Osteocyte (in vitro differentiated cells): Measurements from ENCODE around the gene DHX34. TPM values are rescaled to one million over a fixed set of nuclear protein-coding genes. Genes with fewer than 3 reads are reported as not detected.
"Not testable (repeated sequence)": the region's sequence is repeated elsewhere in the genome, so short reads cannot be mapped to it uniquely, and the experiment has no call there.

Experiments used
- DNase-seq: peaks from one replicate; pipeline ENCODE4 v3.0.0; 2021; ENCODE audit warnings: mixed read lengths; ENCODE audit not compliant: unreplicated experiment; ENCODE audit errors: extremely low spot score
- H3K27ac Mint-ChIP-seq: one replicate; pipeline ENCODE4 v1.8.0; 2021; ENCODE audit warnings: mild to moderate bottlenecking, mixed read lengths; ENCODE audit not compliant: unreplicated experiment
- H3K27me3 Mint-ChIP-seq: one replicate; pipeline ENCODE4 v1.8.0; 2021; ENCODE audit warnings: mixed read lengths; ENCODE audit not compliant: unreplicated experiment
- H3K36me3 Mint-ChIP-seq: one replicate; pipeline ENCODE4 v1.8.0; 2021; ENCODE audit warnings: mixed read lengths; ENCODE audit not compliant: unreplicated experiment
- H3K4me1 Mint-ChIP-seq: one replicate; pipeline ENCODE4 v1.8.0; 2021; ENCODE audit warnings: mixed read lengths; ENCODE audit not compliant: unreplicated experiment
- H3K4me3 Mint-ChIP-seq: one replicate; pipeline ENCODE4 v1.8.0; 2021; ENCODE audit warnings: mild to moderate bottlenecking, moderate library complexity, mixed read lengths; ENCODE audit not compliant: unreplicated experiment
- H3K9me3 Mint-ChIP-seq: one replicate; pipeline ENCODE4 v1.8.0; 2021; ENCODE audit warnings: mixed read lengths; ENCODE audit not compliant: unreplicated experiment
- total RNA-seq: library from RNA; stranded (reverse); gene quantifications from 2 replicates; pipeline ENCODE4 v1.2.1, GENCODE V29; 2021
- TF ChIP-seq, protein P1 (sequence below): fragments of 200-600 bp; sonication (generic); IDR thresholded peaks from 2 replicates; pipeline ENCODE4 v1.5.0; 2021; ENCODE audit warnings: antibody characterized with exemption, mild to moderate bottlenecking, moderate library complexity

DHX34 gene
- total RNA-seq, 1 donor from 2014 or later = 17.5 TPM

DNA sequence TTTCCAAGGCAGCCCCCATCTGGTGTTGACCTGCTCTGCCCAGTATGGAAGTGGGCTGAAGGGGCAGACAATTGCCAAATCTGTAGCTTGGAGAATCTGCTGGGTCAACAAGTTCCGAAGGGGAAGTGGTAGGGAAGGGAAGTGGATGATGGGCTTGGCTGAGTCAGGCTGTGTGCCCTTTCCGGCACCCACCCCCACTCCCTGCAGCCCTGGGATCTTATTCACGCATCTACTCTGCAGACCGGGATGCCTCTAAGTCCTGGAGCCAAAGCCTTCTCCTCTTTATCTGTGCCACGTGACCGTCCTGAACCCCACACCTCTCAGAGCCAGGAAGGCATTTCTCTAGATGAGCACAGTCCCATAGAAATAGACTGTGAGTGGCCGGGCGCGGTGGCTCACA is 24.6 kb upstream of the DHX34 start:
- no peaks in the 10 kb centered on the region for H3K4me1 Mint-ChIP-seq
- DNase-seq = no peak
- H3K27me3 Mint-ChIP-seq = peaks cover 6% of the 10 kb centered on the region
- no peak overlapping the region for H3K4me3 Mint-ChIP-seq
- no peaks in the 10 kb centered on the region for H3K36me3 Mint-ChIP-seq
- no peak overlapping the region for H3K27ac Mint-ChIP-seq
- no peaks in the 10 kb centered on the region for H3K9me3 Mint-ChIP-seq
- TF ChIP-seq, protein P1, sequence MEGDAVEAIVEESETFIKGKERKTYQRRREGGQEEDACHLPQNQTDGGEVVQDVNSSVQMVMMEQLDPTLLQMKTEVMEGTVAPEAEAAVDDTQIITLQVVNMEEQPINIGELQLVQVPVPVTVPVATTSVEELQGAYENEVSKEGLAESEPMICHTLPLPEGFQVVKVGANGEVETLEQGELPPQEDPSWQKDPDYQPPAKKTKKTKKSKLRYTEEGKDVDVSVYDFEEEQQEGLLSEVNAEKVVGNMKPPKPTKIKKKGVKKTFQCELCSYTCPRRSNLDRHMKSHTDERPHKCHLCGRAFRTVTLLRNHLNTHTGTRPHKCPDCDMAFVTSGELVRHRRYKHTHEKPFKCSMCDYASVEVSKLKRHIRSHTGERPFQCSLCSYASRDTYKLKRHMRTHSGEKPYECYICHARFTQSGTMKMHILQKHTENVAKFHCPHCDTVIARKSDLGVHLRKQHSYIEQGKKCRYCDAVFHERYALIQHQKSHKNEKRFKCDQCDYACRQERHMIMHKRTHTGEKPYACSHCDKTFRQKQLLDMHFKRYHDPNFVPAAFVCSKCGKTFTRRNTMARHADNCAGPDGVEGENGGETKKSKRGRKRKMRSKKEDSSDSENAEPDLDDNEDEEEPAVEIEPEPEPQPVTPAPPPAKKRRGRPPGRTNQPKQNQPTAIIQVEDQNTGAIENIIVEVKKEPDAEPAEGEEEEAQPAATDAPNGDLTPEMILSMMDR = no peak

DNA sequence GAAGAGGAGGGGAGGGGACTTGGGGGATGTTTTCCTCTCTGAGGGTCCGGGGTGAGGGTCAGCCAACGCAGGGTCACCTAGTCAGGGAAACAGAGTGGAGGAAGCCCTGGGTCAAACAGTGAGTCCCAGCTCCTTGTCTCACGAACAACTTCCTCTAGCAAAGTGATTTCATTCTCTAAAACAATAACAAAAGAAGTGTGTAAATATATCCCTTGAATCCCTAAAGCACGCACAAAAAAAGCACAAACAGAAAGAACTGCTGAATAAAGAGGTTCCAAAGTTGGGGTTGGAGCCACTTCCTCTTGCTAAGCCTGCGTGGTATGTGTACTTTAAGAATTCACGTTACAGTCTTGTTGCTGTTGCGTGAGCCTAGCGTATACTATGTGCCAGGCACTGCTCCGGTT is 18.6 kb upstream of the DHX34 start:
- Mint-ChIP-seq H3K9me3 (no peaks in the 10 kb centered on the region), H3K4me1 (peaks cover 14% of the 10 kb centered on the region), H3K27ac (peak overlapping the region; percentile 87), H3K36me3 (no peaks in the 10 kb centered on the region), H3K4me3 (no peak overlapping the region), H3K27me3 (peaks cover 4% of the 10 kb centered on the region)
- TF ChIP-seq, protein P1 = no peak
- no peak for DNase-seq

DNA sequence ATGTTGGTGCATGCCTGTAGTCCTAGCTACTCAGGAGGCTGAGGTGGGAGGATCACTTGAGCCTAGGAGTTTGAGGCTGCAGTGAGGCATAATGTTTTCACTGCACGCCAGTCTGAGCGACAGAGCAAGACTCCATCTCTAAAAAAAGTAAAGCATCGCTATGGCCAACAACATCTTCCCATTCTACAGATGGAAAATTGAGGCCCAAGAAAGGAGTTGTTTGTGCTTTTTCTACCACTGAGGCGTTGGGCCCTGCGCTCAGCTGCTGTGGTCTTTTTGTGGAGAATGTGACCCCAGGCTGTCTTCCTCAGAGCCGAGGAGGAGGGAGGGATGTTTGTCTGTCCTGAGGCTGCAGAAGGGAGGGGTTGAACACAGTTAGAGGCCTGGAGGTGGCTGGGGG is 17.6 kb upstream of the DHX34 start:
- H3K36me3 Mint-ChIP-seq = no peaks in the 10 kb centered on the region
- H3K9me3 Mint-ChIP-seq = no peaks in the 10 kb centered on the region
- peaks cover 14% of the 10 kb centered on the region for H3K4me1 Mint-ChIP-seq
- H3K27me3 Mint-ChIP-seq = peaks cover 4% of the 10 kb centered on the region
- DNase-seq = no peak
- H3K27ac Mint-ChIP-seq = no peak overlapping the region
- TF ChIP-seq, protein P1 = no peak
- no peak overlapping the region for H3K4me3 Mint-ChIP-seq

DNA sequence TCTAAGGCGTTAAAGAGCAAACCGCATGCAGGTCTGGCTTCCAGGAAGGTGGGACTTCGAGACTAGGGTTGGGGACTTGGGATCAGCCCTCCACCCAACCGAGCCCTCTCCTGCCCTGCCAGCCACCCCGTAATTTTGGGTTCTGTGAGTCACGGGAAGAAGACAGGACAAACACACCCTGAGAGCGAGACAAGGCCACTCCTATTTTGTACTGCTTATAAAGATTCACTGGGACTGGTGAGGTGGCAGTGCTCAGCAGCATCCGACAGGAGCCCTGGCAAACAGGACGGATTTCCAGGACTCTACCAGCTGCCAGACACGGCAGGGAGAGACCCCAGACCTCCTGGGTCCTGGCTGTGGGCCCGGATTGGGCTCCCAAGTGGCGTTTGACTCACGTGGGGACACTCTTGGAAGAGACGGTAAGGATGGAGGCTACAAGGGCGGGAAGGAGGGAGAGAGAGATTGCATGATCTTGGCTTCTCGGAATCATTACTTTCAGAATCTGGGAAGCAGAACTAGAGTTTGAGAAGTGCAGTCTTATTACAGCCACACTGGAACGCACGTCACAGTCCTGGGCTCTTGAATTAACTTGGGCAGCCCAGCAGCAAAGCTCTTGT is 17.1 kb upstream of the DHX34 start, which contains the start of gene C5AR2:
C5AR2 (plus strand) TSS at position 245 of the 617 bp plus-strand sequence. CDS start 8,625 bp downstream, outside the sequence.
- H3K36me3 Mint-ChIP-seq = no peaks in the 10 kb centered on the region

DNA sequence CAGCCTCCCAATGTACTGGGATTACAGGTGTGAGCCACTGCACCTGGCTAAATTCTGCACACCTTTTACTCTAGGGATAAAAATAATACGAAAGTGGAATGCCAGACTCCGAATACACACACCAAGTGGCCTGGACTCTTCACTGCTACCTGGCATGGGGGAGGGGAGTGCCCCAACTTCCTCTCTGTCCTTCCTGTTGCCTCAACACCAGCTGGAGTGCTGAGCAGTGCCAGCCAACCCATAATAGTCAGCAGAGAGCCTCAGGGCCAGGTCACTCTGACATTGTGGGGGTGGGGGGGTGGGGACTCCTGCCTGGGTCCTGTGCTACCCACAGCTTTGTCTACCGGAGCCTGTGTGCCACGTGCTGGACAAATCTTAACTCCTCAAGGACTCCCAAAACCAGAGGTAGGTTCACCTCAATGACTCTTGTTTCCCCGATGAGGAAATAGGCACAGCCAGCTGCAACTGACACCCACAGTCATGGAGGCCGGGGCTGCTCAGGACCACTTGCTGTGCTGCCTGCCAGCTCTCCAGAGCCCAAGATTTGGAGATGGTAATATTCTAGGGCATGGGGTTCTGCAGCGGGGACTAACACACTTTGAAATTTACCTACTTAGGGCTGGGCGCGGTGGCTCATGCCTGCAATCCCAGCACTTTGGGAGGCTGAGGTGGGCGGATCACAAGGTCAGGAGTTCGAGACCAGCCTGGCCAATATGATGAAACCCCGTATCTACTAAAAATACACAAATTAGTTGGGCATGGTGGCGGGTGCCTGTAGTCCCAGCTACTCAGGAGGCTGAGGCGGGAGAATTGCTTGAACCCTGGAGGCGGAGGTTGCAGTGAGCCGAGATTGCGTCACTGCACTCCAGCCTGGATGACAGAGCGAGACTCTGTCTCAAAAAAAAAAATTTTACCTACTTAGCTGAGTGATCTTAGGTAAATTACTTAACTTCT is 12.1 kb upstream of the DHX34 start:
- not testable (repeated sequence) for DNase-seq, H3K27ac Mint-ChIP-seq, H3K36me3 Mint-ChIP-seq, H3K4me1 Mint-ChIP-seq, H3K9me3 Mint-ChIP-seq, H3K27me3 Mint-ChIP-seq, H3K4me3 Mint-ChIP-seq

More for the DNA sequence above, 17.1 kb upstream of the DHX34 start, which contains the start of gene C5AR2:
- H3K27ac Mint-ChIP-seq = no peak within 1 kb of the TSS
- no peaks in the 10 kb centered on the region for H3K9me3 Mint-ChIP-seq
- DNase-seq = no peak
- peaks cover 4% of the 10 kb centered on the region for H3K27me3 Mint-ChIP-seq
- H3K4me1 Mint-ChIP-seq = peaks cover 14% of the 10 kb centered on the region
- H3K4me3 Mint-ChIP-seq = no peak within 1 kb of the TSS
- TF ChIP-seq, protein P1 = no peak
